Smooth muscle cell of the pulmonary artery (primary cell): ENCODE data around the gene HYI. TPM values are rescaled to one million over a fixed set of nuclear protein-coding genes. Genes with fewer than 3 reads are reported as not detected.

Source experiments
- total RNA-seq: library from RNA; depleted of rRNA; stranded (reverse); fragments of >200 nt; gene quantifications from 2 replicates; pipeline ENCODE4 v1.2.3, GENCODE V29; 2014

Gene HYI
- total RNA-seq, result 31.5 and 35.6 TPM in 2 replicates

DNA sequence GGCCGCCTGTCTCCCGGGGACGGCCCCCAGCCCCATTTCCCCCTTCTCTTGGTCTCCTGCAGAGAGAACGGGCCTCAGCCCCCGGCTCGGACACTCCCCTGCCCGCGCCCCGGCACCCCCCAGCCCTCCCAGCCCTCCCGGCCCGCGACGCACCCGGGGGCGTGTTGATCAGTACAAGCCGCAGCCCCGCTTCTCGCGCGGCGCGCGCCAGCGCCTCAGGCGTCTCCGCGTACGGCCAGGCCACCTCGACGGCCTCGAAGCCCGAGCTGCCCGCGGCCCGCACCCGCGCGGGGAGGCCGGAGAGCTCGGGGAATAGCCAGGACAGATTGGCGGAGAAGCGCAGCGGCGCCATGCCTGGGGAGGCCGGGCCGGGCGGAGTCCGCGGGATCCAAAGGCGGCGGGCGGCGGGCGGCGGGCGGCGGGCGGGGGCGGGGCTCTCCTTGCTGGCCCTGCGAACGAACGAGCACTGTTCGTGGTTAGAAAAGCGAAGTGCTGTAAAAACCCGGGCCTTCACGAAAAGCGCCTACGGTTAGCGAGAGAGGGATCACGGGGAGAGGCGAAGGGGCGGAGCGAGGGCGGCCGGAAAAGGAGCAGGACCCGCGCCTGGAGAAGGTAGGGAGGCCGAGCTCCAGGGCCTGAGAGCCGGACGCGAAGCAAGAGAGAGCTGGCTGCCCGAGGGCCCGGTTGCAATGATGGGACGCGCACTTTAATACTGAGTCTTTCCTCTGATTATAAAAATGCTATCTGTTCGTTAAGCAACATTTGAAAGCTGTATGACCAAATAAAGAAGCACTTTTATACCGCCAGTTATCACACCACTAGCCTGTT, at the start of gene HYI:
TSS of gene HYI (minus strand) at position 490 of the 828 bp plus-strand sequence. CDS start at position 352, 138 bp downstream.

Other genes starting within 250 kb of the HYI start
- not detected in 2 replicates for gene TMEM125, start 183.9 kb downstream of the HYI start, total RNA-seq
- not detected in 2 replicates for gene C1orf210, start 168.3 kb downstream of the HYI start, total RNA-seq
- 0.65 and 1.8 TPM in 2 replicates for gene TIE1, start 152.9 kb downstream of the HYI start, total RNA-seq
- gene MPL, start 116.1 kb downstream of the HYI start, total RNA-seq, result not detected in 2 replicates
- gene CDC20, start 95.0 kb downstream of the HYI start, total RNA-seq, result 7.9 and 16.5 TPM in 2 replicates
- 60.1 and 62.8 TPM in 2 replicates for gene ELOVL1, start 85.9 kb downstream of the HYI start, total RNA-seq
- gene MED8, start 64.1 kb downstream of the HYI start, total RNA-seq, result 51.9 and 53.1 TPM in 2 replicates
- 42.6 and 43.3 TPM in 2 replicates for gene SZT2, start 64.0 kb downstream of the HYI start, total RNA-seq
- 212 and 364 TPM in 2 replicates for gene PTPRF, start 77.0 kb upstream of the HYI start, total RNA-seq
- 41.8 and 43.9 TPM in 2 replicates for gene KDM4A, start 196.2 kb upstream of the HYI start, total RNA-seq